GM18873 (cell line): ENCODE measurements around the gene NEGR1.

Experiments
- ATAC-seq: cut with Tn5 transposase; IDR thresholded peaks from one replicate; pipeline ENCODE4 v1.9.1; 2021; ENCODE audit warnings: mild to moderate bottlenecking, moderate library complexity, moderate number of reproducible peaks; ENCODE audit not compliant: unreplicated experiment, low FRiP score

The NEGR1 gene

DNA sequence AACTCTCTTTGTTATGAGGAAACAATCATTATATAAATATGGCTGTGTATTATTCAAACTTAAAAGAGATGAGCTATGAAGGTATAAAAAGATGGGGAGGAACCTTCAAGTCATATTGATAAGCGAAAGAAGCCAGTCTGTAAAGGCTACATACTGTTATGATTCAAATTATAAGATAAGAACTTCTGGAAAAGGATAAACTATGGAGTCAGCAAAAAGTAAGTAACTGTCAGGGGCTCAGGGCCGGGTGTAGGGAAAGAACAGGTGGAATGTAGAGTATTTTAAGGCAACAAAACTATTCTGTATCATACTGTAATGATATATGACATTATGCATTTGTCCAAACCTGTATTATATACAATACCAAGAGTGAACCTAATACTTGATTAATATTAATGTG, 628.4 kb downstream of the NEGR1 start:
- ATAC-seq = no peak

DNA sequence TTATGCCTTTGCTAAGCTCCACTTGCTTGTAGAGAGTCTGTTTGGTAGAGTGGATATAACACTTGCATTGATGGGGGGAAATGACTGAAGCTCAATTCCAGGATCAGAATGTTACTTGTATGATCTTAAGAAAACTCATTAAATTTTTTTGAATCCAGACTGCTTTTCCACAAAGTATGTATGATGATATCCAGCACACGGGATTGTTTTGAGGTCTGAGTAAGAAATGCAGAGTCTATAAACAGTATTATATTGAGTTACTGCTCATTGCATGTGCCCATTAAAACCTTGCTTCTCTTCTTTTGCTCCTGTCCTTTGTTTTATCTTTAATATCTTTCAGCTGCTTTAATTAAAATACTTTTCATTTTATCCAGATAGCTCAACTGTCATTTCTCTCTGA, 631.1 kb downstream of the NEGR1 start:
- ATAC-seq = no peak

DNA sequence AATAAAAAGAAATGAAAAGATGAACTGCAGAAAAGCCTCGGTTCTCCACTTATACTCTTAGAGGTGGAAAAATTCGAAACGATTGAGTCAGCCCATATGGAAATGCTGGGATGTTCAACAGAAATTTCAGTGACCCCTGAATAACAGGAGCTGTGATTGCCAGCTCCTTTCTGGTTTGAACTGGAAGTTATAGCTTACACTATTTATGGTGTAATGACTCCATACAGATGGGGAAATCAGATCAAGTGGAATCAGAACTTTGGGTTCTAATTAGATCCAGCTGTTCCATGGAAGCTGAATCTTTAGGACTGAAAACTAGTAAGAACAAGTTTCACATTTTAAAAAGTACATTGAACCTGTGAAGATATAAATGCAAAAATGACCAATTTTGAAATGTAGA, 632.2 kb downstream of the NEGR1 start:
- ATAC-seq = no peak

DNA sequence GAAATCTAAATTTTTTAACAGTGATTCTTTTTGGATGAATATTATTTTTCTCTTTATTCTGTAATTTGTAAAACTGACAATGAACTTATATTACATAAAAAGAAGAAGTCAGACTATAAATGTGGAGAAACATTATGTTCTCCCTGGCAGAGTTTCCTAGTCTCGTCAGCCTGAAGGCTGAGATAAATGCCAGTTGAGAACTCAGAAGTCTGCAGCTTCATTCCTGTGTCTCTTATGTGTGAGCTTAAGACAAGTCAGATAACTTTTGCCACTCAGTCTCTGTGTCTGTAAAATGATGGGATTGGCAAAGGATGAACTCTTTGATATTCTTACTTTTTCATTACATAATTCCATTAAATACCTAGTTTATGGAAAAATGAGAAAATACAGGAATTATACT, 632.7 kb downstream of the NEGR1 start:
- no peak for ATAC-seq

DNA sequence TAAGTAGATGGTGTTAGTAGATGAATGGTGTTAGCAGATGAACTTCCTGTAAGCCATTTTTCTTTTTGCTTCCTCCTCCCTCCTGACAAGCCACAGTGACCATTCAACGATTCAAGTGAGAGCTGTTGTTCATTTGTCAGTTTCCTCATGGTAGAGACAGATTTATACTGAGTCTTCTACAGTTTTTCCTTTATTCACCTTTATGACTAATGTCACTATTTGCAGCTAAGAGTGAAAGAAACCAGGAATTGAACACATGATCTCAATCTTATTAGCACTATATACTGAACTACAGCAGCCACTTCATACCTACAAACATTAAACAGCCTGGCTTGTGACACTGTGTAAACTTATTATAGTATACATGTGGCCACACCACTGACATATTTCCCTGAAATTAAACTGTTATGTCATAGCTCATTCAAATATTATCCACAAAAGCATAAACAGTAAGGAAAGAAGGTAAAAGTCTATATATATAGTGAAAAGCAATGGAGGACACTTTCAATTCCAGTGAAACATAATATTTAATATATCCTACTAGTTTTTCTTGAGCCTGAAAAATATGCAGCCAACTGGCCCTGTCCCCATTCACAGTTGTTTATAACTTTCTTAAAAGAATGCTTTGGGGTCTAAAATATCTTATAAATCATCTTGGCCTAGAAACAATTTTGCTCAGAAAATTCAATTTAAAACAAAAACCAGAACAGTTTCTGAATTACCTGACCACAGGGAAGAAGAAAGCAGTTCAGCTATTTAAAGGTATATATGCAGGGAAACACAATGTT, 634.6 kb downstream of the NEGR1 start:
- no peak for ATAC-seq

DNA sequence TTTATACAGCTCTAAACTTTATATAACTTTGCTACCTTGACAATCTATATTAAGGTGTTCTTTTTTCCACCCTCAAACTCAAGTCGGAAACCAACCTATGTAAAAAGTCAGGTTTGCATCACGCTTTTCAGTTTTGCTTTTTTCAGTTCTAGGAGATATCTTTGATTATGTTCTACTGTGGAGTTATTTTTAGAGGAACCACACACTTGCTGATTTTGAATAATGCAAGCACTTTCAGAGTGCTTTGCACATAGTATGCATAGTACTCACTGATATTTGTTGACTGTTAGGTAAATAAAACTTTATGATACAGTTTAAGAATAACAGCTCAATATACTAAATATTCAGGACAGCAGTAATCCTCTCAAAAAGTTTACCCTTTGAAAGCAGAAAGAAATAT, 637.3 kb downstream of the NEGR1 start:
- ATAC-seq = no peak

DNA sequence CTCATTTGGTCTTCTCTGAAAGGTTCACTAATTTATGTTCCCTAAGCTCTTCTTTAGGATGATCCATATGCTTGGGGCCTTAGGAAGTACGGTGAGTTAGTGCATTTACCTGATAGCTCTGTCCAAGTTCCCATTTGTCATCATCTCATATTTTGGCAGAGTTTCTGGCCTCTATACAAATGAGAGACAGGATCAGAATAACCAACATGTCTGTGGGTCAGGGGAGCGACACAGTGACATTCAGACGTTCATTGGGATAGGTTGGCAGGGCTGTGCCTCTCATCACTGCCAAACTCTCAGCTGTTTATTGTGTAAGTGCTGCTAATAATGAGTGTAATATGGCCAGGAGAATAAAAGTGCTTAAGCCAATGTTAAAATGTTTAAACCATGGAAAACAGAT, 640.4 kb downstream of the NEGR1 start:
- no peak for ATAC-seq

DNA sequence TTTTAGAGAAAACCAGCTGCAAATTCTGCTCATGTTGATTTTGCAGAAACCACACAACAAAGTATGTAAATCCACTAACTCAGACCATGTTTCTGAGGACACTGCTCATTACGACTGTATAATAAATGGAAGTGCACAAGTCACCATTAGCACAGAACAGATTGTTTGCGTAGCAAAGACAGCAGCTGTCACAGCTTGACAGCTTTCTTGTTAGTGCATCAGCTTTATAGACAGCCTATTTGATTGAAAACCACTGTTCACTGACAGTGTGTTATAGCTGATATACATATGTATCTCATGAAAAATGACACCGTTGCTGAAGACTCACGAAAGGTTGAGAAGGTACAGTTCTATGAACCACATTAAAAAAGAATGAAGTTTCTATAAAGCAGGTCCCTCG, 641.3 kb downstream of the NEGR1 start:
- no peak for ATAC-seq

DNA sequence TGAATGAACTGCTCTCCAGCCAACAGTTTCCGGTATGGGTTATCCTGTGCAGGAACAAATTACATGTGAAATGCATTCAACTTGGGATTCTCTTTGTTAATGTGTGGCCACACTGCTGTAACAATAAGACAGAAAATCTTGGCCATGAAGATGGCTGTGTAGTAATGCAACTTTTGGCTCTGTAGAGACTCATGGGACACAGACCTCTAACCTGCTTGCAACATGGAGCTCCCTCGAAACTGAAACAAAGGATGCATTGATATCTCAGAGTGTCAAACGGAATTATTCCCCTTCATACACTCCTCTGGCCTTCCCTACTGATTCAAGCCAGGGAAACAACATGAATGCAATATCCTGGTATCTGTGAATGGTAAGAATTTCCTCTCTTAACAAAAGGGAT, 642.2 kb downstream of the NEGR1 start:
- ATAC-seq = no peak

DNA sequence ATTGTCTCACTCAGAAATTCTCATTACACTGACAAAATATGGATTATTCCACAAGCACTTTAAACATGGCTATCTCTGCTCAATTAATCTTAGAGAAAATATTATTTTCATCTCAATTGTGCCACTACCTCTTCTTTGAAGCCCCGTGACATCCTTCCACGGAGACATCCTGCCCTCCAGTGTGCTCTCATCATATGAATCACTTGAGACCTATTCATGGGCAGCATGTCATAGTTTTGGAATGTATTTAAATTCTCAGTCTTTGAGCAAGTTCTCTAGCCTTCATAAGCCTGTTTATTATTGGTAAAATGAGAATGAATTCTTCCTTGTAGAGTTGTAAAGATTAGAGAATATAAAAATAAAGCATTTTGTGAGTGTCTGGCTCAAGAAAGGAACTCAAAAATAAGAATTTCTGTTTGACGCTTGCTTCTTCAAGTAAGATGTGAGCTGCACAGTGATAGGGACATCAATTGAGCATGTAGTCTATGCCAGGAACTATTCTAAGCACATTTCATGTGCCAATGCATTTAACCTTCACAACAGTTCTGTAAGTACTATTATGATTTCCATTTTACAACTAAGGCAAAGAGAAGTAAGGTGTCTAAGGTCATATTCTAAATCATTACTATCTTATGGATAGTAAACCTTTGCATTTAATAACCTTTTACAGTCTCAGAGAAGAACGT, 644.1 kb downstream of the NEGR1 start:
- ATAC-seq = no peak

DNA sequence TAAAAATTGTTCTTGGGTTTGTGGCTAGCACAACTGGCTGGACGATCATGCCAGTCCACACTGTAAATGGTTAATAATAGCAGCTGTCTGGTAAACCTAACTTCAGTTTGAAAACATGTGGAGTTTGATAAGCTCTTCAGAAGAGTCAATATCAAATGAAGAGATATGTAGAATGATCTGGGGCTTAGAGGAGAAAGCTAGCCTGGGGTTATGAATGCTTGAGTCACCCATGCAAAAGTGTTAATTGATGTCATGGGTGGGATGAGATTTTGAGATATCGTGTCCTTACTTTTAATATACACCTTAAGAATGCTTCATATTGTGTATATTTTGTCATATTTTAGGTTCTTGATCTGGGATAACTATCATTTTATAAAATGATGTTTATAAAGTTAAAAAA, 646.8 kb downstream of the NEGR1 start:
- ATAC-seq = no peak

DNA sequence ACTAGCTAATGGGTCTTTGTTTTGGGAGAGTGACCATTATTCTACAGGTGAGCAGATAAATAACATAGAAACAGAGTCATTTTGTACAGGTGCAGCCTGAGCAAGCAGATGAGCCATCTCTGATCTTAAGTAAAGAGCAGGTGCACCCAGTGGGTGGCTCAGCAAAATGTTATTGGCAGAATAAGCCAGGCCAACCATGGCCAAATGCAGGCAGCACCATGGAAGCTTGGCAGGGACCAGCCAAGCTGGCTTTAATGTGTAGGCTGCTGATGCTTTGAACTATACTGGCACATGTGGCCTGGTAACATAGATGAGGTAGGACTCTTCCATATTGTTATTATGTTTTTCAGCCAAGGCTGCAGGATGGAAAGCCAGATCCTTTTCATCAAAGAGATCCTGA, 648.2 kb downstream of the NEGR1 start:
- no peak for ATAC-seq

DNA sequence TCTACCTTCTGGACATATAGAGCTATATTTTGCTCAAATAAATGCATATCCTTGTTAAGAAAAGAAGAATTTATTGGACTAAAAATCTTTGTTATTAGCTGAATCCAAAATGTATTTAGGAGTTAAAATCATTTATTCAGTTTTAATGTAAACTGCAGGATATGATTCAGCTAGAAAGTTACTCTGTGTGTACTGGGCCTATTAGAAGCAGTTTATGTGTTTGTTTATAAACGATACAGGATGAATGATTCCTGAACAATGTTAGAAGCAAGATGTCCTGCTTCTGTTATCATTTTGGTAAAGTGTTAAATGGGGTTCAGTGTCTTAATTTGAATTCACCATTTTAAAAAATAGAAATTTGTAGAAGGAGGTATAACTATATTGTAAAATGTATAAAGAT, 652.3 kb downstream of the NEGR1 start:
- ATAC-seq = no peak

DNA sequence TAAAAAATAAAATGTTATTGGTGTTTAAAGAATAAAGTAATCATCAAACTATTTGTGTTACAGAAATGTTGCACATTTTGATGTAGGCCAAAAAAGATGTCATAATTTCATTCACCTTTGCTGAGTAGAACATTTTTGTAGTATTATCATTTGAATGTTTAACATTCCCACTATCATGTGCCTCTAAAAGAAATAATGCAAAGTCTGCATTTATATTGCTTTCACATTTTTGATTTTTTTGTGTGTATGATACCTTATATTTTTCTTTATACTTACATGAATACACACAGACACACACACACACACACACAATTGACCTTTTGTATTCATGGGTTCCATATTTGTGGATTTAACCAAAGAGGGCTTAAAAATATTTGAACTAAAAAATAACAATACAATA, 657.3 kb downstream of the NEGR1 start:
- ATAC-seq = no peak

DNA sequence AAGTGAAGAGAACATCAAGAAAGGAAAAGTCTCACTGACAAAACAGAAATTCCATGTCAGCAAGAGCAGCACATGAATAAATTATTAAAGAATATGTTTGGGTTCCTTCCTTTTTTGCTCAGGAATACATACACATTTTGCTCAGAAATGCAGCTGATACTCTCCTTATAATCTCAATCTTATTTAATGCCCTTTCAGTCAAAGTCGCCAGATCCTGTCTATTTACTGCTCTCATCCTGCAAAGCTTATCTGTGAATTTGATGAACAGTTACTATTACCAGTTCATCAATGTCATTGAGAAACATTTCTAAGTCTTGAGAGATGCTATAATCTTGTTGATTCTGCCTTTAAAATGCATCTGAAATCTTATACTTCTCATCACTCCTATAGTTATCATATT, 658.5 kb downstream of the NEGR1 start:
- ATAC-seq = no peak

DNA sequence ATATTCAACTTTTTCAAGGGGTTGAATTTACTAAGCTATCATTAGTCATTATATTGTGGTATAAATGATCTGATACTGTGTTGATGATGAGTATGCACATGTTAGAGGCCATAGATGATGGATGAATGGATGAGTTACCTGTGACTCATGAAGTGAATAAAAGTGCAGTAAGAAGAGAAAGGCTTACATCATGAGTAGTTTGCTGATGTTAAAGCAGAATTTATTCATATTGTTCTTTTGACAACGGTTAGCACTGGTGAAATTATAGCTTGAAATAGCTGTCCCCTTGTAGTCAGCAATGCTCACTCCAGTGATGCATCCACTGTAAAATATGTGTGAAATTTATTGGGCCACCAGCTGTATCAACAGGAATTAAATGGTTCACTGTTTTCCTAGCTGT, 660.6 kb downstream of the NEGR1 start:
- ATAC-seq = no peak

DNA sequence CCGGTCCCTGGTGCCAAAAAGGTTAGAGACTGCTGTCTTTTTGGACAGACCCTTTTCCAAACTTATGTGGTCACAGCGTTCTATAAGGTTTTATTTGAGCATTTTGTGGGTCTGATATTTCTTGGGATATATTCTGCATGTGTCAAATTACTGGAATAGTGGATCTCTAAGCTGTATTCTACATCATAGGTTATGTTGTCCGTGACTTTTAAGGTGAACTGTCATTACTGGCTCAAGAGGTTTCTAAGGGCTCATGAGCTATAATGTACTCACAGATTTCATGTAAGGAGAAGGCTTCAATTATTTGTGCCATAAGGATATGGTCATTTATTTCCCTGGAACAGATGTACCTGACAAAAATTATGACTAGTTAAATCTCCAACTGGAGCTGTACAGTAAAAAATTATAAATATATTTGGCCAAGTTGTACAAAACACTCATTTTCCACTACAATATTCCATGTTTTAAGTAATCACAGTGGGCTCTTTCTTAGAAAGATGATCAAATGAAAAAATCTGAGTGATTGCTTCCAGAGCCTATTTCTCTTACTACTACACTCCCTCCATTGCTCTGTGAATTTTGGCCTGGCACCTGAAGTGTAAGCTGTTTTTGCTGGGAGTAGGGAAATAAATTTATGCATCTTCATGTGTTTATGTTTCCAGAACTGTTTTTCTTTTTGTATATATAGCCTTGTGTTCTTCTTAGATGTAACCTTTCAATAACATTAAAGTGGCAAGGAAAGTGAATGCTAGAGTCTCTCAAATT, 663.4 kb downstream of the NEGR1 start:
- ATAC-seq = no peak

DNA sequence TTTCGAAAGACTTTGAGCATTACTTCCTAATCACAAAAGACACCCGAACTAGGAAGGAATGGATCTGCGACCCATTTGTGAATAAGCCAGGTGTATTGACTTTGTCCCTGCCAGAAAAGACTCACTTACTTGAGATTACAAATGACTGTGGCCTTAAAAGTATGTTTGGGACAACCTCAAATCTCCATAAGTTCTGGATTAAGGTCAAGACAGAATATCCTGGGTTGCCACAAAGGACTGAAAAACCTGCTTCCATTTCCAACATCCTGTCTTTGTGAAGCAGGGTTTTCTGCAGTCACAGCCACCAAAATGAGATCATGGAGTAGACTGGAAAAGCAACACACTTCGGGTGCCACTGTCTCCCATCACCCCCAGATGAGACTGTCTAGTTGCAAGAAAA, 664.1 kb downstream of the NEGR1 start:
- ATAC-seq = no peak

DNA sequence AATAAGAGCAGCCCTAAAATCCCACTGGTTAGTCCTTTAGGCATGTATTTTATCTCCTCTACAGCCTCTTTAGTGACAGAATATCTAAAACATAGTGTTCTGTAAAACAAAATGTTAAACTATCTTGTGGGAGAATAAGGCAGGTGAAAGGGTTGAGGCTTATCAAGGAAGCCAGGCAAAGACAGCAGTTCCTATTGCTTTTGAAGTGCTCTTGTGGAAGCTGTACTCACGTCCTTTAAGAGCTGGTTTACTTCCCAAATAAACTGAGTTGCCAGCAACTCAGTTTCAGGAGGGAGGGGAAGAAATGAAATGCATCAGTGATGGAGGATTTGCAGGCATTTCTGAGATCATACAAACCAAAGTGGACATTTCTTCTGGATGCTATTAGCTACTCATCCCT, 671.9 kb downstream of the NEGR1 start:
- no peak for ATAC-seq

DNA sequence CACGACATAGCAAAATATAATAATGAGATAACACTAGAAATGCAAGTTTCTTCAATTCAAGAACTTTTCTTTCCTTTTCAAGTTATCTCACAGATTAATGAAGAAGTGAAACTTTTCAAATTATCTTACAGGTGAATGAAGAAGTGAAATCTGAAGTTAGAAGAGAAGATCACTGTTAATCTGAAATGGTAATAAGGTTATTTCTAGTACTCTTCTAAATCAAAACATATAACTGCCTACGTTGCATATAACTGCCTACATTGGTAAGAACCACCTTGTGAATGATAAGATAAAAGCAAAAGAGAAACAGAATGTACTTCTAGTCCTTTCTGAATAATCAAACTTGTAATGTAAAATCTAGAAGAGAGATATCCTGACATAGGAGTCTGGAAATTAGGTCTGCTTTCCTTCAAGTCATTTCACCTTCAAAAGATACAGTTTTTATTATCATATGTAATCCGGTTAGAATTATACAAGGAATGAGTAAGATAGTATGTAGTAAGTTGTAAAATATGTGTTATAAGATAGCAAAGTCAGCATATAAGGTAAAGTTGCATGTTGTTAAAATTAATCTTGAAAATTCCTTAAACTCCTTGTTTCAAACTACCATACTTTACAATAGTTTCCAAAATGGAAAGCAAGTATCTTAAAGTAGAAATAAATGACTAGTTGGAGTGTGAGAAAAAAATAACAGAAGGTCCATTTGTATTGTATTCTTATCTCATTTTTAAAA, 679.1 kb downstream of the NEGR1 start:
- ATAC-seq = no peak

DNA sequence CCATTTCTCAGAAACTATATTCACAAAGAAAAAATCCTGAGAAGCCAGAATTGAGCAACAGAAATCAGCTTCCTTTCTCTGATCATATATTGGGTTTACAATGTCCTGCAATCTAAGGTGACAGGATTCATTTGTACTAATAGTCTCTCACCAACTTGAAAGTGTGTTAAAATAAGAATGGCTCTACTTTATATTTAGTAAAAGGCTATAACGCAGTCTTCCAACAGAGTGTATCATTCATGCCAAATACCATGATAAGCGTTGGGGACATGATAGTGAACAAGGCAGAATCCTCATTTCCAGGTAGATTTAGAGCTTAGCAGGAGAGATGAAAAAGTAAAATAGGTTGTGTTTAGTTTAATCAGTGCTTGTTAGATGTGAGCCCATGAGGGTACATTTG, 682.3 kb downstream of the NEGR1 start:
- no peak for ATAC-seq
